Measurements from ENCODE around the gene RNF180.

The RNF180 gene

GRCh38 chr5:64163135-64163534 is 2.5 kb upstream of the RNF180 start:
- H3K9me3 Mint-ChIP-seq, result peaks cover 3% of the 10 kb centered on the region
- H3K4me3 Mint-ChIP-seq, result no peak overlapping the region
- ATAC-seq, result no peak
- peaks cover 31% of the 10 kb centered on the region for H3K27me3 Mint-ChIP-seq
- peaks cover 7% of the 10 kb centered on the region for H3K4me1 Mint-ChIP-seq
- H3K27ac Mint-ChIP-seq, result no peak overlapping the region
- no peaks in the 10 kb centered on the region for H3K36me3 Mint-ChIP-seq

GRCh38 chr5:64163746-64164145 is 1.9 kb upstream of the RNF180 start:
- Mint-ChIP-seq H3K36me3 (no peaks in the 10 kb centered on the region), H3K27me3 (peaks cover 31% of the 10 kb centered on the region), H3K4me3 (no peak overlapping the region), H3K9me3 (peaks cover 3% of the 10 kb centered on the region), H3K27ac (no peak overlapping the region), H3K4me1 (peaks cover 7% of the 10 kb centered on the region)
- no peak for ATAC-seq

GRCh38 chr5:64164166-64164565 is 1.5 kb upstream of the RNF180 start:
- H3K27me3 Mint-ChIP-seq, result peaks cover 31% of the 10 kb centered on the region
- H3K4me1 Mint-ChIP-seq, result peaks cover 7% of the 10 kb centered on the region
- no peaks in the 10 kb centered on the region for H3K36me3 Mint-ChIP-seq
- no peak overlapping the region for H3K4me3 Mint-ChIP-seq
- no peak overlapping the region for H3K27ac Mint-ChIP-seq
- no peak for ATAC-seq
- H3K9me3 Mint-ChIP-seq, result peaks cover 3% of the 10 kb centered on the region

GRCh38 chr5:64165160-64165499 is 513 bp upstream of the RNF180 start:
- H3K4me3 Mint-ChIP-seq, result peak overlapping the region; percentile 27
- H3K36me3 Mint-ChIP-seq, result no peaks in the 10 kb centered on the region
- no peak overlapping the region for H3K27ac Mint-ChIP-seq
- H3K4me1 Mint-ChIP-seq, result peaks cover 7% of the 10 kb centered on the region
- H3K27me3 Mint-ChIP-seq, result peaks cover 31% of the 10 kb centered on the region
- peaks cover 3% of the 10 kb centered on the region for H3K9me3 Mint-ChIP-seq
- no peak for ATAC-seq

- Mint-ChIP-seq H3K9me3 (peaks cover 3% of the 10 kb centered on the region), H3K27me3 (peaks cover 31% of the 10 kb centered on the region), H3K36me3 (no peaks in the 10 kb centered on the region), H3K4me3 (peak overlapping the region; percentile 41), H3K4me1 (peaks cover 5% of the 10 kb centered on the region), H3K27ac (no peak overlapping the region)
- no peak for ATAC-seq
Measured at GRCh38 chr5:64166201-64166959, 737 bp downstream of the RNF180 start.

- Mint-ChIP-seq H3K27me3 (no peaks in the 10 kb centered on the region), H3K4me1 (no peaks in the 10 kb centered on the region), H3K27ac (no peak overlapping the region), H3K36me3 (no peaks in the 10 kb centered on the region), H3K9me3 (no peaks in the 10 kb centered on the region), H3K4me3 (no peak overlapping the region)
- ATAC-seq, result no peak
Measured at GRCh38 chr5:64176301-64176700, 10.7 kb downstream of the RNF180 start.

- H3K27ac Mint-ChIP-seq, result no peak overlapping the region
- H3K4me3 Mint-ChIP-seq, result no peak overlapping the region
- no peak for ATAC-seq
- no peaks in the 10 kb centered on the region for H3K27me3 Mint-ChIP-seq
- H3K9me3 Mint-ChIP-seq, result no peaks in the 10 kb centered on the region
- H3K4me1 Mint-ChIP-seq, result no peaks in the 10 kb centered on the region
- no peaks in the 10 kb centered on the region for H3K36me3 Mint-ChIP-seq
Measured at GRCh38 chr5:64180661-64181343, 15.2 kb downstream of the RNF180 start.

GRCh38 chr5:64181440-64181839 is 15.8 kb downstream of the RNF180 start:
- Mint-ChIP-seq H3K4me1 (no peaks in the 10 kb centered on the region), H3K27me3 (no peaks in the 10 kb centered on the region), H3K4me3 (no peak overlapping the region), H3K9me3 (no peaks in the 10 kb centered on the region), H3K27ac (no peak overlapping the region), H3K36me3 (no peaks in the 10 kb centered on the region)
- no peak for ATAC-seq

GRCh38 chr5:64183956-64184355 is 18.3 kb downstream of the RNF180 start:
- Mint-ChIP-seq H3K9me3 (no peaks in the 10 kb centered on the region), H3K36me3 (no peaks in the 10 kb centered on the region), H3K27me3 (no peaks in the 10 kb centered on the region), H3K4me3 (no peak overlapping the region), H3K27ac (no peak overlapping the region), H3K4me1 (no peaks in the 10 kb centered on the region)
- no peak for ATAC-seq

GRCh38 chr5:64184832-64185231 is 19.2 kb downstream of the RNF180 start:
- no peaks in the 10 kb centered on the region for H3K4me1 Mint-ChIP-seq
- no peaks in the 10 kb centered on the region for H3K27me3 Mint-ChIP-seq
- ATAC-seq, result no peak
- no peak overlapping the region for H3K4me3 Mint-ChIP-seq
- H3K27ac Mint-ChIP-seq, result no peak overlapping the region
- no peaks in the 10 kb centered on the region for H3K36me3 Mint-ChIP-seq
- H3K9me3 Mint-ChIP-seq, result no peaks in the 10 kb centered on the region

GRCh38 chr5:64188776-64189175 is 23.1 kb downstream of the RNF180 start:
- no peaks in the 10 kb centered on the region for H3K27me3 Mint-ChIP-seq
- no peaks in the 10 kb centered on the region for H3K36me3 Mint-ChIP-seq
- no peak for ATAC-seq
- no peak overlapping the region for H3K4me3 Mint-ChIP-seq
- H3K27ac Mint-ChIP-seq, result no peak overlapping the region
- no peaks in the 10 kb centered on the region for H3K9me3 Mint-ChIP-seq
- H3K4me1 Mint-ChIP-seq, result no peaks in the 10 kb centered on the region

- Mint-ChIP-seq H3K9me3 (no peaks in the 10 kb centered on the region), H3K27ac (no peak overlapping the region), H3K27me3 (no peaks in the 10 kb centered on the region), H3K36me3 (no peaks in the 10 kb centered on the region), H3K4me1 (no peaks in the 10 kb centered on the region), H3K4me3 (no peak overlapping the region)
- no peak for ATAC-seq
Measured at GRCh38 chr5:64190562-64191306, 25.1 kb downstream of the RNF180 start.

- no peak for ATAC-seq
- Mint-ChIP-seq H3K4me3 (no peak overlapping the region), H3K27ac (no peak overlapping the region), H3K36me3 (no peaks in the 10 kb centered on the region), H3K9me3 (no peaks in the 10 kb centered on the region), H3K27me3 (no peaks in the 10 kb centered on the region), H3K4me1 (no peaks in the 10 kb centered on the region)
Measured at GRCh38 chr5:64195981-64196380, 30.3 kb downstream of the RNF180 start.

- no peak for ATAC-seq
- H3K9me3 Mint-ChIP-seq, result no peaks in the 10 kb centered on the region
- H3K27me3 Mint-ChIP-seq, result no peaks in the 10 kb centered on the region
- H3K36me3 Mint-ChIP-seq, result no peaks in the 10 kb centered on the region
- H3K27ac Mint-ChIP-seq, result no peak overlapping the region
- H3K4me1 Mint-ChIP-seq, result no peaks in the 10 kb centered on the region
- no peak overlapping the region for H3K4me3 Mint-ChIP-seq
Measured at GRCh38 chr5:64199425-64199824, 33.8 kb downstream of the RNF180 start.

- Mint-ChIP-seq H3K9me3 (no peaks in the 10 kb centered on the region), H3K27ac (no peak overlapping the region), H3K27me3 (no peaks in the 10 kb centered on the region), H3K36me3 (no peaks in the 10 kb centered on the region), H3K4me1 (no peaks in the 10 kb centered on the region), H3K4me3 (no peak overlapping the region)
- ATAC-seq, result no peak
Measured at GRCh38 chr5:64201996-64202395, 36.4 kb downstream of the RNF180 start.

- H3K9me3 Mint-ChIP-seq, result no peaks in the 10 kb centered on the region
- no peaks in the 10 kb centered on the region for H3K36me3 Mint-ChIP-seq
- no peak for ATAC-seq
- H3K27me3 Mint-ChIP-seq, result no peaks in the 10 kb centered on the region
- no peak overlapping the region for H3K27ac Mint-ChIP-seq
- H3K4me3 Mint-ChIP-seq, result no peak overlapping the region
- no peaks in the 10 kb centered on the region for H3K4me1 Mint-ChIP-seq
Measured at GRCh38 chr5:64206653-64207052, 41.0 kb downstream of the RNF180 start.
